SK-N-MC (cell line): ENCODE measurements around the gene SERTAD2.

Experiments used
- EZH2 ChIP-seq: fragments of 200-600 bp; sonication (generic); IDR thresholded peaks from one replicate; pipeline ENCODE4 v1.6.1; 2017; ENCODE audit warnings: antibody characterized with exemption
- POLR2AphosphoS5 ChIP-seq: IDR thresholded peaks from 2 replicates; pipeline ENCODE4 v1.6.1; 2012; ENCODE audit warnings: mild to moderate bottlenecking, low read depth, low read length, borderline replicate concordance

- TF ChIP-seq EZH2 (no peak), POLR2AphosphoS5 (no peak)
Measured at GRCh38 chr2:64587561-64587960, 66.2 kb downstream of the SERTAD2 start.
